Body of pancreas (tissue), 4 donors: Measurements from ENCODE around the gene NOTCH3.

ENCODE experiments used
- POLR2A ChIP-seq, 3 donors: fragments of 450-650 bp; IDR thresholded peaks; one replicate each; pipeline ENCODE4 v1.6.1; 2016; ENCODE audit warnings: antibody characterized with exemption in 3 of 3, mild to moderate bottlenecking in 2 of 3
- TF ChIP-seq, protein P1 (sequence below), 7 experiments: fragments of 450-650 bp in 4 of 7; fragments of 200-600 bp in 3 of 7; sonication (generic) in 3 of 7; IDR thresholded peaks; one replicate each; pipeline ENCODE4 v1.5.1; 2016 to 2019; ENCODE audit warnings: antibody characterized with exemption in 7 of 7

DNA sequence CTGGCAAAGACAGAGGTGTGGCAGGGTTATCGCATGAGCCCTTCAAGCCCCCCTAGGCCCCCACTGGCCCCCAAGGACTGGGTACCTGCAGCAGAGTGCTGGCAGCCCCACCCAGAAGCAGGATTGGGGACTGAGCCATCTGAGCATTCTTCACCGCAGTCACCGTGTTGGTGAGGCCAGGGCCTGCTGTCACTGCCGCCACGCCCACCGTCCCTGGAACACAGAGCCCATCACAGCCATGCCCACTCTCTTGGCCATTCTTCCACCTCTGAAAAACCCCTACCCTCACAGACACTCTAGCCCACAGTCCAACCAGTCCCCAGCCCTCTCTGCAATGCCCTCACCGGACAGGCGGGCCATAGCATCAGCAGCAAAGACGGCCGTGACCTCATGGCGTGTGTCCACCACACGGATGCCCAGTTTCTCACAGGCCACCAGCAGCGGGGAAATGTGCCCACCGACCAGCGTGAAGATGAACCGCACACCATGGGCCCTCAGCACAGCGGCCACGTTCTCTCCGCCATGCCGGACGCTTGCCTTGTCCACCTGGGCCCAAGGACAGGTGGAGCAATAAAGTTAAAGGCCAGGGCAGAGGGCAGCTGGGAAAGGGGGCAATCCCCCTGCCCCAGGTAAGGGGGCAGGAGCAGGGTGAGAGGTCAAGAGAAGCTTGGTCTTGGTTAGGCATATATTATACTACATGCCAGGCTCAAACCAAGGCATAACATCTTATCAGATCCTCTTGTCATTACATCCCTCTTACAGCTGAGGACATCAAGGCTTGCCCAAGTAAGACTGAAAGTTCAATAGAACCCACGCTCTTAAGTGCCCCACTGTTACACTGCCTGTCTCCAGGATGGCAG is 77.5 kb downstream of the NOTCH3 start:
- TF ChIP-seq, protein P1, sequence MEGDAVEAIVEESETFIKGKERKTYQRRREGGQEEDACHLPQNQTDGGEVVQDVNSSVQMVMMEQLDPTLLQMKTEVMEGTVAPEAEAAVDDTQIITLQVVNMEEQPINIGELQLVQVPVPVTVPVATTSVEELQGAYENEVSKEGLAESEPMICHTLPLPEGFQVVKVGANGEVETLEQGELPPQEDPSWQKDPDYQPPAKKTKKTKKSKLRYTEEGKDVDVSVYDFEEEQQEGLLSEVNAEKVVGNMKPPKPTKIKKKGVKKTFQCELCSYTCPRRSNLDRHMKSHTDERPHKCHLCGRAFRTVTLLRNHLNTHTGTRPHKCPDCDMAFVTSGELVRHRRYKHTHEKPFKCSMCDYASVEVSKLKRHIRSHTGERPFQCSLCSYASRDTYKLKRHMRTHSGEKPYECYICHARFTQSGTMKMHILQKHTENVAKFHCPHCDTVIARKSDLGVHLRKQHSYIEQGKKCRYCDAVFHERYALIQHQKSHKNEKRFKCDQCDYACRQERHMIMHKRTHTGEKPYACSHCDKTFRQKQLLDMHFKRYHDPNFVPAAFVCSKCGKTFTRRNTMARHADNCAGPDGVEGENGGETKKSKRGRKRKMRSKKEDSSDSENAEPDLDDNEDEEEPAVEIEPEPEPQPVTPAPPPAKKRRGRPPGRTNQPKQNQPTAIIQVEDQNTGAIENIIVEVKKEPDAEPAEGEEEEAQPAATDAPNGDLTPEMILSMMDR (IDR thresholded peaks at IDR 0.05): no peak
- no peak for TF ChIP-seq POLR2A (IDR thresholded peaks at IDR 0.05)
